CD14-positive monocyte (primary cell): ENCODE data around the gene MT1A. TPM values are rescaled to one million over a fixed set of nuclear protein-coding genes. Genes with fewer than 3 reads are reported as not detected.

ENCODE experiments used
- DNase-seq, 3 donors: peaks; one replicate each; pipeline ENCODE4 v3.0.0-alpha.2; 2011 to 2022
- H2AFZ ChIP-seq: 2 replicates; pipeline ENCODE4 v1.6.0; 2012; ENCODE audit warnings: mild to moderate bottlenecking, low read depth, low read length, inconsistent platforms; ENCODE audit not compliant: insufficient read depth, poor library complexity, severe bottlenecking
- H3K27ac ChIP-seq, 2 donors: 1 replicate in 1 of 2; 2 replicates in 1 of 2; pipeline ENCODE4 v1.5.1; 2012 to 2013; ENCODE audit warnings: low read length in 2 of 2, control low read depth in 1 of 2, inconsistent platforms in 1 of 2, low read depth in 1 of 2, mild to moderate bottlenecking in 1 of 2
- H3K27me3 ChIP-seq, 2 donors: one replicate each; pipeline versions ENCODE4 v1.6.0 to v1.6.1; 2011 to 2013; ENCODE audit warnings: low read length in 2 of 2; ENCODE audit not compliant: control insufficient read depth in 2 of 2, insufficient read depth in 2 of 2
- H3K36me3 ChIP-seq, 2 donors: replicated peaks in 1 of 2; 1 replicate in 1 of 2; 2 replicates in 1 of 2; pipeline versions ENCODE4 v1.5.1 to v1.6.1; 2012 to 2013; ENCODE audit warnings: low read length in 2 of 2, control low read depth in 1 of 2, inconsistent platforms in 1 of 2, mild to moderate bottlenecking in 1 of 2; ENCODE audit not compliant: insufficient read depth in 2 of 2, control insufficient read depth in 1 of 2
- H3K4me1 ChIP-seq, 2 donors: 1 replicate in 1 of 2; 2 replicates in 1 of 2; pipeline versions ENCODE4 v1.5.1 to v1.6.1; 2012 to 2013; ENCODE audit warnings: low read length in 2 of 2, control low read depth in 1 of 2, inconsistent platforms in 1 of 2, mild to moderate bottlenecking in 1 of 2, moderate library complexity in 1 of 2; ENCODE audit not compliant: insufficient read depth in 2 of 2, control insufficient read depth in 1 of 2
- H3K4me2 ChIP-seq: replicated peaks from 2 replicates; pipeline ENCODE3; 2012; ENCODE audit warnings: low read length, moderate library complexity, mild to moderate bottlenecking; ENCODE audit not compliant: poor library complexity, severe bottlenecking; ENCODE audit errors: extremely low read depth
- H3K4me3 ChIP-seq, 3 experiments: fragments of 200-600 bp in 1 of 3; sonication (generic) in 1 of 3; replicated peaks in 1 of 3; 1 replicate in 2 of 3; 2 replicates in 1 of 3; pipeline ENCODE4 v1.5.1; 2011 to 2013; ENCODE audit warnings: low read length in 3 of 3, mild to moderate bottlenecking in 3 of 3, control low read depth in 2 of 3, low read depth in 2 of 3, inconsistent platforms in 1 of 3, moderate library complexity in 1 of 3
- H3K79me2 ChIP-seq: 2 replicates; pipeline ENCODE4 v1.6.0; 2012; ENCODE audit warnings: mild to moderate bottlenecking, control low read depth, inconsistent platforms, low read length, moderate library complexity; ENCODE audit not compliant: insufficient read depth
- H3K9ac ChIP-seq: 2 replicates; pipeline ENCODE4 v1.6.0; 2017; ENCODE audit warnings: low read length, mild to moderate bottlenecking; ENCODE audit not compliant: insufficient read depth, poor library complexity, severe bottlenecking
- H3K9me3 ChIP-seq, 2 donors: replicated peaks in 1 of 2; 1 replicate in 1 of 2; 2 replicates in 1 of 2; pipeline versions ENCODE4 v1.5.1 to v1.6.1; 2012 to 2013; ENCODE audit warnings: low read length in 2 of 2, control low read depth in 1 of 2; ENCODE audit not compliant: control insufficient read depth in 1 of 2, insufficient read depth in 1 of 2
- H4K20me1 ChIP-seq: 2 replicates; pipeline ENCODE4 v1.6.0; 2012; ENCODE audit warnings: mild to moderate bottlenecking, low read length, control low read depth, moderate library complexity; ENCODE audit not compliant: insufficient read depth
- H3K27ac Mint-ChIP-seq, 7 donors: one replicate each; pipeline ENCODE4 v1.8.0; 2020; ENCODE audit warnings: mild to moderate bottlenecking in 7 of 7, mixed read lengths in 7 of 7, moderate library complexity in 6 of 7, inconsistent platforms in 2 of 7
- H3K27me3 Mint-ChIP-seq, 3 donors: one replicate each; pipeline ENCODE4 v1.8.0; 2021 to 2022; ENCODE audit warnings: low read depth in 3 of 3, mild to moderate bottlenecking in 3 of 3, mixed read lengths in 3 of 3, moderate library complexity in 3 of 3, inconsistent platforms in 1 of 3
- H3K36me3 Mint-ChIP-seq, 2 donors: one replicate each; pipeline ENCODE4 v1.8.0; 2020; ENCODE audit warnings: mixed read lengths in 2 of 2, inconsistent platforms in 1 of 2, mild to moderate bottlenecking in 1 of 2
- H3K4me1 Mint-ChIP-seq: one replicate; pipeline ENCODE4 v1.8.0; 2020; ENCODE audit warnings: mild to moderate bottlenecking, mixed read lengths
- H3K4me3 Mint-ChIP-seq, 2 donors: one replicate each; pipeline ENCODE4 v1.8.0; 2020; ENCODE audit warnings: mild to moderate bottlenecking in 2 of 2, mixed read lengths in 2 of 2, moderate library complexity in 1 of 2
- H3K9me3 Mint-ChIP-seq, 7 donors: one replicate each; pipeline ENCODE4 v1.8.0; 2020 to 2022; ENCODE audit warnings: mixed read lengths in 7 of 7, mild to moderate bottlenecking in 6 of 7, moderate library complexity in 6 of 7, inconsistent platforms in 2 of 7
- WGBS: methylation state at CpG from one replicate; pipeline ENCODE4 v1.1.5; 2013; ENCODE audit warnings: missing lambda C conversion rate; ENCODE audit not compliant: insufficient coverage; 5-methylcytosine and 5-hydroxymethylcytosine counted together
- intact Hi-C, 2 donors: fragments of 100-400 bp; cut with micrococcal nuclease; formaldehyde crosslinking; loops; one replicate each; pipeline versions ENCODE4 v1.15.0 to v1.15.1; 2023
- polyA plus RNA-seq, 3 donors: library from polyadenylated mRNA; depleted of rRNA in 1 of 3; unstranded in 2 of 3; stranded (reverse) in 1 of 3; fragments of 300-500 nt in 2 of 3; fragments of >200 nt in 1 of 3; fragmentation: Illumina TruSeq in 2 of 3; gene quantifications; 1 replicate in 2 of 3; 2 replicates in 1 of 3; pipeline ENCODE4 v1.2.3, GENCODE V29; 2012 to 2021
- TF ChIP-seq, protein P1 (sequence below): fragments of 200-600 bp; IDR thresholded peaks from one replicate; pipeline ENCODE4 v1.8.0; 2022; ENCODE audit warnings: antibody characterized with exemption, mild to moderate bottlenecking

MT1A gene
- polyA plus RNA-seq, 3 donors: not detected

GRCh38 chr16:56608876-56609462 lies 29.5 kb upstream of the MT1A start:
- peak overlapping the region; percentile 81 to 93 for H3K27ac ChIP-seq
- no peaks in the 10 kb centered on the region for H4K20me1 ChIP-seq
- no peaks in the 10 kb centered on the region for H3K36me3 ChIP-seq
- intact Hi-C loops: loop anchor here (10.0 kb wide), 3 partner anchors 96 to 576 kb away; partner anchors contain the start of genes NUDT21 (in 1 of the 2), OGFOD1 (in 1 of the 2), PSME3IP1 (in 1 of the 2) and RSPRY1 (in 1 of the 2)
- peak overlapping the region; percentile 87 for H3K4me2 ChIP-seq
- Mint-ChIP-seq H3K9me3 (peaks cover 0 to 3% (median 0%) of the 10 kb centered on the region in 7 donors), H3K36me3 (no peaks in the 10 kb centered on the region), H3K27ac (peak overlapping the region; percentile 87 to 96 (median 94)), H3K27me3 (peaks cover 2% of the 10 kb centered on the region in 3 donors), H3K4me3 (peak overlapping the region; percentile 87 to 94), H3K4me1 (peaks cover 43% of the 10 kb centered on the region)
- H3K4me3 ChIP-seq: peak overlapping the region; percentile 87 to 97 (median 87)
- peak overlapping the region; percentile 61 for H2AFZ ChIP-seq
- peak overlapping the region; percentile 65 for H3K9ac ChIP-seq
- H3K9me3 ChIP-seq: no peaks in the 10 kb centered on the region
- no peaks in the 10 kb centered on the region for H3K79me2 ChIP-seq
- TF ChIP-seq, protein P1, sequence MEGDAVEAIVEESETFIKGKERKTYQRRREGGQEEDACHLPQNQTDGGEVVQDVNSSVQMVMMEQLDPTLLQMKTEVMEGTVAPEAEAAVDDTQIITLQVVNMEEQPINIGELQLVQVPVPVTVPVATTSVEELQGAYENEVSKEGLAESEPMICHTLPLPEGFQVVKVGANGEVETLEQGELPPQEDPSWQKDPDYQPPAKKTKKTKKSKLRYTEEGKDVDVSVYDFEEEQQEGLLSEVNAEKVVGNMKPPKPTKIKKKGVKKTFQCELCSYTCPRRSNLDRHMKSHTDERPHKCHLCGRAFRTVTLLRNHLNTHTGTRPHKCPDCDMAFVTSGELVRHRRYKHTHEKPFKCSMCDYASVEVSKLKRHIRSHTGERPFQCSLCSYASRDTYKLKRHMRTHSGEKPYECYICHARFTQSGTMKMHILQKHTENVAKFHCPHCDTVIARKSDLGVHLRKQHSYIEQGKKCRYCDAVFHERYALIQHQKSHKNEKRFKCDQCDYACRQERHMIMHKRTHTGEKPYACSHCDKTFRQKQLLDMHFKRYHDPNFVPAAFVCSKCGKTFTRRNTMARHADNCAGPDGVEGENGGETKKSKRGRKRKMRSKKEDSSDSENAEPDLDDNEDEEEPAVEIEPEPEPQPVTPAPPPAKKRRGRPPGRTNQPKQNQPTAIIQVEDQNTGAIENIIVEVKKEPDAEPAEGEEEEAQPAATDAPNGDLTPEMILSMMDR: no peak
- H3K4me1 ChIP-seq: peaks cover 34 to 41% of the 10 kb centered on the region in 2 donors
- H3K27me3 ChIP-seq: no peaks in the 10 kb centered on the region
- no peak for DNase-seq
- WGBS: 0% methylated on average over 13 of the region's 21 CpGs

- intact Hi-C loops: loop anchor here (10.0 kb wide), 3 partner anchors 95 to 575 kb away; partner anchors contain the start of genes NUDT21 (in 1 of the 2), OGFOD1 (in 1 of the 2), PSME3IP1 (in 1 of the 2) and RSPRY1 (in 1 of the 2)
- no peaks in the 10 kb centered on the region for H3K27me3 ChIP-seq
- peak overlapping the region; percentile 61 for H2AFZ ChIP-seq
- Mint-ChIP-seq H3K4me3 (peak overlapping the region; percentile 87 to 94), H3K27ac (peak overlapping the region; percentile 87 to 96 (median 94)), H3K4me1 (peaks cover 43% of the 10 kb centered on the region), H3K27me3 (peaks cover 2 to 5% (median 2%) of the 10 kb centered on the region in 3 donors), H3K36me3 (no peaks in the 10 kb centered on the region), H3K9me3 (peaks cover 0 to 3% (median 0%) of the 10 kb centered on the region in 7 donors)
- H3K9ac ChIP-seq: peak overlapping the region; percentile 65
- peak overlapping the region; percentile 81 to 93 for H3K27ac ChIP-seq
- DNase-seq: peak; percentile 92 to 96 (median 94)
- H3K4me2 ChIP-seq: peak overlapping the region; percentile 87
- H3K4me3 ChIP-seq: peak overlapping the region; percentile 87 to 97 (median 87)
- WGBS: 0% methylated on average over 3 of the region's 6 CpGs
- no peaks in the 10 kb centered on the region for H3K36me3 ChIP-seq
- H3K9me3 ChIP-seq: no peaks in the 10 kb centered on the region
- peaks cover 34 to 41% of the 10 kb centered on the region in 2 donors for H3K4me1 ChIP-seq
- H4K20me1 ChIP-seq: no peaks in the 10 kb centered on the region
- TF ChIP-seq, protein P1: no peak
- no peaks in the 10 kb centered on the region for H3K79me2 ChIP-seq
Observed at GRCh38 chr16:56609463-56609921, 29.0 kb upstream of the MT1A start.
